ENCODE data around the gene SLC25A12.

SLC25A12 gene

GRCh38 chr2:171923206-171923605 is 29.2 kb upstream of the SLC25A12 start:
- H3K4me3 ChIP-seq (ENCODE audit: low read depth in 1 of 2, low read length in 2 of 2), result peak overlapping the region; percentile 72 to 92; a peak in 3 of 4 replicates
- peak overlapping the region; percentile 77 for H3K4me2 ChIP-seq (ENCODE audit: insufficient read depth, low read length)
- peaks cover 50% of the 10 kb centered on the region for H3K4me1 ChIP-seq (ENCODE audit: insufficient read depth, low read length)
- H3K9me3 ChIP-seq (ENCODE audit: insufficient read depth, low read length, severe bottlenecking), result no peaks in the 10 kb centered on the region
- H3K36me3 ChIP-seq (ENCODE audit: insufficient read depth, low read length), result peaks cover 32% of the 10 kb centered on the region
- peaks cover 57% of the 10 kb centered on the region for H3K79me2 ChIP-seq (ENCODE audit: insufficient read depth, low read length)
- ATAC-seq (ENCODE audit: insufficient read depth, low read depth) (peak; percentile 27; the same call in 1 of the 3 replicates), DNase-seq (peak; percentile 36)
- peak overlapping the region; percentile 90 for H3K27ac ChIP-seq (ENCODE audit: low read length)
- H3K27me3 ChIP-seq (ENCODE audit: insufficient read depth, low read length, poor library complexity), result no peaks in the 10 kb centered on the region
- peak overlapping the region; percentile 88; the same call in 1 of the 2 replicates for H2AFZ ChIP-seq (ENCODE audit: low read depth, low read length)
- H3K9ac ChIP-seq (ENCODE audit: low read depth, low read length), result peak overlapping the region; percentile 81
- TF ChIP-seq EZH2 (IDR thresholded peaks at IDR 0.05; ENCODE audit: borderline replicate concordance, low read depth, low read length, severe bottlenecking) (no peak), CTCF (IDR thresholded peaks at IDR 0.05; ENCODE audit: borderline replicate concordance, extremely low read depth, low read length, poor library complexity, severe bottlenecking) (no peak)
- no peaks in the 10 kb centered on the region; the same call in 1 of the 2 replicates for H4K20me1 ChIP-seq (ENCODE audit: insufficient read depth, low read length)

GRCh38 chr2:171922230-171923022 is 28.4 kb upstream of the SLC25A12 start, which contains the start of gene HAT1:
TSS of gene HAT1 (plus strand) at chr2:171922461. CDS start at chr2:171922501, 40 bp downstream.
- H3K4me3 ChIP-seq (ENCODE audit: low read depth in 1 of 2, low read length in 2 of 2), result peak within 1 kb of the TSS; percentile 72 to 92
- H3K9ac ChIP-seq (ENCODE audit: low read depth, low read length), result peak within 1 kb of the TSS; percentile 81
- ATAC-seq (ENCODE audit: insufficient read depth, low read depth) (peak; percentile 89), DNase-seq (peak; percentile 97)
- peaks cover 25% of the 10 kb centered on the region for H3K36me3 ChIP-seq (ENCODE audit: insufficient read depth, low read length)
- peak within 1 kb of the TSS; percentile 90 for H3K27ac ChIP-seq (ENCODE audit: low read length)
- H2AFZ ChIP-seq (ENCODE audit: low read depth, low read length), result peak within 1 kb of the TSS; percentile 88
- peak within 1 kb of the TSS; percentile 77 for H3K4me2 ChIP-seq (ENCODE audit: insufficient read depth, low read length)
- H3K79me2 ChIP-seq (ENCODE audit: insufficient read depth, low read length), result peaks cover 50% of the 10 kb centered on the region
- no peak for TF ChIP-seq EZH2 (IDR thresholded peaks at IDR 0.05; ENCODE audit: borderline replicate concordance, low read depth, low read length, severe bottlenecking)
- TF ChIP-seq CTCF (IDR thresholded peaks at IDR 0.05; ENCODE audit: borderline replicate concordance, extremely low read depth, low read length, poor library complexity, severe bottlenecking), result no peak
- H3K9me3 ChIP-seq (ENCODE audit: insufficient read depth, low read length, severe bottlenecking), result no peaks in the 10 kb centered on the region
- H4K20me1 ChIP-seq (ENCODE audit: insufficient read depth, low read length), result no peaks in the 10 kb centered on the region; the same call in 1 of the 2 replicates
- H3K27me3 ChIP-seq (ENCODE audit: insufficient read depth, low read length, poor library complexity), result no peaks in the 10 kb centered on the region
- H3K4me1 ChIP-seq (ENCODE audit: insufficient read depth, low read length), result peaks cover 42% of the 10 kb centered on the region

GRCh38 chr2:171921970-171922229 is 27.9 kb upstream of the SLC25A12 start:
- Histone ChIP-seq H3K27me3 (ENCODE audit: insufficient read depth, low read length, poor library complexity) (no peaks in the 10 kb centered on the region), H3K27ac (ENCODE audit: low read length) (peak overlapping the region; percentile 82), H2AFZ (ENCODE audit: low read depth, low read length) (peak overlapping the region; percentile 76), H3K79me2 (ENCODE audit: insufficient read depth, low read length) (peaks cover 44% of the 10 kb centered on the region), H3K4me2 (ENCODE audit: insufficient read depth, low read length) (peak overlapping the region; percentile 77), H3K4me3 (ENCODE audit: low read depth in 1 of 2, low read length in 2 of 2) (peak overlapping the region; percentile 28 to 92; a peak in 3 of 4 replicates), H3K4me1 (ENCODE audit: insufficient read depth, low read length) (peaks cover 38% of the 10 kb centered on the region), H3K36me3 (ENCODE audit: insufficient read depth, low read length) (peaks cover 19% of the 10 kb centered on the region), H3K9me3 (ENCODE audit: insufficient read depth, low read length, severe bottlenecking) (no peaks in the 10 kb centered on the region), H4K20me1 (ENCODE audit: insufficient read depth, low read length) (no peaks in the 10 kb centered on the region), H3K9ac (ENCODE audit: low read depth, low read length) (peak overlapping the region; percentile 81)
- DNase-seq (no peak), ATAC-seq (ENCODE audit: insufficient read depth, low read depth) (no peak; the same call in 2 of the 3 replicates)
- TF ChIP-seq EZH2 (IDR thresholded peaks at IDR 0.05; ENCODE audit: borderline replicate concordance, low read depth, low read length, severe bottlenecking) (no peak), CTCF (IDR thresholded peaks at IDR 0.05; ENCODE audit: borderline replicate concordance, extremely low read depth, low read length, poor library complexity, severe bottlenecking) (no peak)

Data from DND-41 (cell line).